Measurements from ENCODE around the gene BRMS1.

BRMS1 gene

GRCh38 chr11:66373265-66373664 lies 28.4 kb upstream of the BRMS1 start:
- H2AFZ ChIP-seq (ENCODE audit: low read depth, low read length), result no peak overlapping the region
- WGBS, result 93% methylated on average over 2 of the region's 5 CpGs
- H3K4me3 ChIP-seq (ENCODE audit: insufficient read depth in 1 of 2, low read depth in 1 of 2, low read length in 2 of 2), result no peak overlapping the region
- no peak for DNase-seq
- no peak overlapping the region for H4K91ac ChIP-seq (ENCODE audit: low read length)
- H2BK12ac ChIP-seq (ENCODE audit: low read length in 2 of 2), result peak overlapping the region in 1 of 2 experiments; percentile 19
- no peak overlapping the region for H3K27ac ChIP-seq (ENCODE audit: low read length, poor library complexity, severe bottlenecking)
- peaks cover 0 to 33% of the 10 kb centered on the region in 2 experiments for H3K27me3 ChIP-seq (ENCODE audit: control insufficient read depth in 1 of 2, insufficient read depth in 1 of 2, low read length in 2 of 2)
- H3K4me1 ChIP-seq (ENCODE audit: control insufficient read depth, insufficient read depth, low read depth, low read length), result peaks cover 29% of the 10 kb centered on the region
- no peak overlapping the region for H2BK5ac ChIP-seq (ENCODE audit: low read depth, low read length, poor library complexity, severe bottlenecking)
- no peak overlapping the region for H2AK5ac ChIP-seq (ENCODE audit: low read length, severe bottlenecking)
- no peaks in the 10 kb centered on the region for H3K9me3 ChIP-seq (ENCODE audit: control insufficient read depth, low read length)
- H3K4me2 ChIP-seq (ENCODE audit: low read length, poor library complexity, severe bottlenecking), result no peak overlapping the region
- no peak overlapping the region for H3K23ac ChIP-seq (ENCODE audit: low read length in 2 of 2)
- H3K79me1 ChIP-seq (replicated peaks; ENCODE audit: low read length, poor library complexity, severe bottlenecking), result peaks cover 5% of the 10 kb centered on the region
- H2BK15ac ChIP-seq (ENCODE audit: low read depth, poor library complexity, severe bottlenecking), result no peak overlapping the region
- H3K14ac ChIP-seq (ENCODE audit: low read length in 2 of 2), result no peak overlapping the region
- H3K18ac ChIP-seq (ENCODE audit: low read depth in 1 of 2, low read length in 2 of 2), result no peak overlapping the region
- H4K8ac ChIP-seq (ENCODE audit: low read length), result no peak overlapping the region
- H3K9ac ChIP-seq (ENCODE audit: low read length), result no peak overlapping the region
- H3K36me3 ChIP-seq (ENCODE audit: control insufficient read depth in 1 of 2, insufficient read depth in 2 of 2, low read depth in 1 of 2, low read length in 2 of 2), result peaks cover 0 to 13% of the 10 kb centered on the region in 2 experiments
- no peak overlapping the region for H3K4ac ChIP-seq (ENCODE audit: low read depth in 1 of 2, low read length in 2 of 2)
- no peak overlapping the region for H2BK120ac ChIP-seq (ENCODE audit: low read depth, low read length)

- Histone ChIP-seq H3K18ac (ENCODE audit: low read depth in 1 of 2, low read length in 2 of 2) (peak within 1 kb of the TSS; percentile 19 to 93), H3K4ac (ENCODE audit: low read depth in 1 of 2, low read length in 2 of 2) (peak within 1 kb of the TSS in 1 of 2 experiments; percentile 73), H2BK12ac (ENCODE audit: low read length in 2 of 2) (peak within 1 kb of the TSS in 1 of 2 experiments; percentile 67), H2AK5ac (ENCODE audit: low read length, severe bottlenecking) (peak within 1 kb of the TSS; percentile 67), H3K9ac (ENCODE audit: low read length) (peak within 1 kb of the TSS; percentile 56), H2BK120ac (ENCODE audit: low read depth, low read length) (peak within 1 kb of the TSS; percentile 27), H2BK5ac (ENCODE audit: low read depth, low read length, poor library complexity, severe bottlenecking) (no peak within 1 kb of the TSS), H2AFZ (ENCODE audit: low read depth, low read length) (peak within 1 kb of the TSS; percentile 95), H3K23ac (ENCODE audit: low read length in 2 of 2) (peak within 1 kb of the TSS in 1 of 2 experiments; percentile 77), H3K36me3 (ENCODE audit: control insufficient read depth in 1 of 2, insufficient read depth in 2 of 2, low read depth in 1 of 2, low read length in 2 of 2) (peaks cover 0 to 22% of the 10 kb centered on the region in 2 experiments), H4K8ac (ENCODE audit: low read length) (peak within 1 kb of the TSS; percentile 53), H3K27me3 (ENCODE audit: control insufficient read depth in 1 of 2, insufficient read depth in 1 of 2, low read length in 2 of 2) (peaks cover 0 to 33% of the 10 kb centered on the region in 2 experiments), H2BK15ac (ENCODE audit: low read depth, poor library complexity, severe bottlenecking) (peak within 1 kb of the TSS; percentile 46), H3K4me1 (ENCODE audit: control insufficient read depth, insufficient read depth, low read depth, low read length) (peaks cover 30% of the 10 kb centered on the region), H3K9me3 (ENCODE audit: control insufficient read depth, low read length) (no peaks in the 10 kb centered on the region), H3K79me1 (replicated peaks; ENCODE audit: low read length, poor library complexity, severe bottlenecking) (peaks cover 5% of the 10 kb centered on the region), H4K91ac (ENCODE audit: low read length) (no peak within 1 kb of the TSS), H3K14ac (ENCODE audit: low read length in 2 of 2) (peak within 1 kb of the TSS in 1 of 2 experiments; percentile 64), H3K4me2 (ENCODE audit: low read length, poor library complexity, severe bottlenecking) (peak within 1 kb of the TSS; percentile 97), H3K27ac (ENCODE audit: low read length, poor library complexity, severe bottlenecking) (no peak within 1 kb of the TSS), H3K4me3 (ENCODE audit: insufficient read depth in 1 of 2, low read depth in 1 of 2, low read length in 2 of 2) (peak within 1 kb of the TSS; percentile 74 to 85)
- peak; percentile 51 for DNase-seq
- 1% methylated on average over 33 of the region's 72 CpGs for WGBS
These were observed 26.9 kb upstream of the BRMS1 start, which contains the start of gene SLC29A2 for GRCh38 chr11:66371627-66372415. Gene SLC29A2, minus strand, starts transcription at chr11:66371760. Its CDS starts 169 bp downstream, at chr11:66371591.

DNA sequence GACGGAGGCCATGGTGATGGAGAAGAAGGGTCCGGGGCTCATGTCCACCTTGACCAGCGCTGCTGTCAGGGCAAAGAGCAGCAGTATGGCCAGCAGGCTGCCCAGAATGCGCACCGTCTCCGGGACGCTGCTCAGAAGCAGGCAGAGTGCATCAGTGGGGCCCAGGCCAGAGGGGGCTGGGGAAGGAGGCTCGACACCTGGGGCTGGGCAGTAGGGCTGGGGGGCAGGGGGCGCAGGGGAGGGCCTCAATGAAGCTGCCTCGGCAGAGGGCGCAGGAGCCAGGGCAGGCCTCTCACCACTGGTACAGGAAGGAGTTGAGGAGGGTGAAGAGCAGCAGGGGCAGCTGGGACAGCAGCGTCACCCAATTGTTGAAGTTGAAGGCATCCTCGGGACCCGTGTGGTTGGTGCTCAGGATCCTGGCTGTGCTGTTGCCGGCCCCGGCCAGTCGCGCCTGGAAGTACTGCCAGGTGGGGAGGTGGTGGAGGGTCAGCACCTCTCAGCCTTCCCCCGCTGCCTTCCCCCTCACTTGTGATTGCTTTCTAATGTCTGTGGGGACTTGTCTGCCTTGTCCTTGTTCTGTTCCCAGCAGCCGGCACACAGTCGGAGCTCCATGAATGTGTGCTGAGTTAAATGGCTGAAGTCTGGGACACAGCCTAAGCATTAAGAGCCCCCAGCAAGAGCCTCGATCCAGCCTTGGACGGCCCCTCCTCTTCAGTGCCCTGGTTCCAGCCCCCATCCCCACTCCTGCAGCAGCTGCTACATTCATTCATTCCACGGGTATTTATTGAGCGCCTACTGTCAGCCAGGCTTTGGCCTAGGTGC lies 24.4 kb upstream of the BRMS1 start:
- H3K36me3 ChIP-seq (ENCODE audit: control insufficient read depth in 1 of 2, insufficient read depth in 2 of 2, low read depth in 1 of 2, low read length in 2 of 2), result peaks cover 0 to 35% of the 10 kb centered on the region in 2 experiments
- H3K14ac ChIP-seq (ENCODE audit: low read length in 2 of 2), result no peak overlapping the region
- peak overlapping the region; percentile 40 for H4K91ac ChIP-seq (ENCODE audit: low read length)
- 95% methylated on average over 25 of the region's 25 CpGs for WGBS
- DNase-seq, result no peak
- peak overlapping the region; percentile 86 for H2BK15ac ChIP-seq (ENCODE audit: low read depth, poor library complexity, severe bottlenecking)
- H2BK5ac ChIP-seq (ENCODE audit: low read depth, low read length, poor library complexity, severe bottlenecking), result no peak overlapping the region
- peaks cover 30% of the 10 kb centered on the region for H3K4me1 ChIP-seq (ENCODE audit: control insufficient read depth, insufficient read depth, low read depth, low read length)
- peaks cover 5% of the 10 kb centered on the region for H3K79me1 ChIP-seq (replicated peaks; ENCODE audit: low read length, poor library complexity, severe bottlenecking)
- H2BK12ac ChIP-seq (ENCODE audit: low read length in 2 of 2), result no peak overlapping the region
- H3K9me3 ChIP-seq (ENCODE audit: control insufficient read depth, low read length), result no peaks in the 10 kb centered on the region
- no peak overlapping the region for H3K18ac ChIP-seq (ENCODE audit: low read depth in 1 of 2, low read length in 2 of 2)
- no peak overlapping the region for H3K4me3 ChIP-seq (ENCODE audit: insufficient read depth in 1 of 2, low read depth in 1 of 2, low read length in 2 of 2)
- peak overlapping the region; percentile 18 for H3K27ac ChIP-seq (ENCODE audit: low read length, poor library complexity, severe bottlenecking)
- peaks cover 0 to 26% of the 10 kb centered on the region in 2 experiments for H3K27me3 ChIP-seq (ENCODE audit: control insufficient read depth in 1 of 2, insufficient read depth in 1 of 2, low read length in 2 of 2)
- H3K9ac ChIP-seq (ENCODE audit: low read length), result peak overlapping the region; percentile 30
- no peak overlapping the region for H2AFZ ChIP-seq (ENCODE audit: low read depth, low read length)
- no peak overlapping the region for H3K4me2 ChIP-seq (ENCODE audit: low read length, poor library complexity, severe bottlenecking)
- no peak overlapping the region for H2BK120ac ChIP-seq (ENCODE audit: low read depth, low read length)
- peak overlapping the region; percentile 29 for H2AK5ac ChIP-seq (ENCODE audit: low read length, severe bottlenecking)
- H4K8ac ChIP-seq (ENCODE audit: low read length), result no peak overlapping the region
- H3K23ac ChIP-seq (ENCODE audit: low read length in 2 of 2), result no peak overlapping the region
- no peak overlapping the region for H3K4ac ChIP-seq (ENCODE audit: low read depth in 1 of 2, low read length in 2 of 2)

DNA sequence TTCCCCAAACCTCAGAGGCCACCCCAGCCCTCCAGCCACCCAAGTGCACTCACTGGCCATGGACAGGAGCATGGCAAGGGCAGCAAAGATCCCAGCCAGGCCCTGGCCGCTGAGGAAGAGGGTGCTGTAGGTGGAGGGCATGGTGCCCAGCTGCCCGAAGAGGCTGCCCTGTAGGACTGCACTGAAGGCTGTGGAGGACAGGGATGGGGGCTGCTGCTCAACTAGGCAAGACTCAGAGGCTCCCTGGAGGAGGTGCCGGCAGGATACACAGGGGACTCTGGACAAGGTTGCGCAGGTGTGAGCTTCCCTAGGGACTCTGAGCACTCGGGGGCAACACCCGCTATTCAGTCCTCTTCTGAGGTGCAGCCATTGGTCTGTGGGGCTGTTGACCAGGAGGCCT lies 23.6 kb upstream of the BRMS1 start:
- H2BK120ac ChIP-seq (ENCODE audit: low read depth, low read length), result no peak overlapping the region
- no peak overlapping the region for H2BK15ac ChIP-seq (ENCODE audit: low read depth, poor library complexity, severe bottlenecking)
- no peak overlapping the region for H4K8ac ChIP-seq (ENCODE audit: low read length)
- H3K36me3 ChIP-seq (ENCODE audit: control insufficient read depth in 1 of 2, insufficient read depth in 2 of 2, low read depth in 1 of 2, low read length in 2 of 2), result peaks cover 0 to 39% of the 10 kb centered on the region in 2 experiments
- H3K4ac ChIP-seq (ENCODE audit: low read depth in 1 of 2, low read length in 2 of 2), result no peak overlapping the region
- H2AK5ac ChIP-seq (ENCODE audit: low read length, severe bottlenecking), result peak overlapping the region; percentile 17
- H3K27ac ChIP-seq (ENCODE audit: low read length, poor library complexity, severe bottlenecking), result no peak overlapping the region
- H3K18ac ChIP-seq (ENCODE audit: low read depth in 1 of 2, low read length in 2 of 2), result no peak overlapping the region
- no peak overlapping the region for H3K4me2 ChIP-seq (ENCODE audit: low read length, poor library complexity, severe bottlenecking)
- H3K4me3 ChIP-seq (ENCODE audit: insufficient read depth in 1 of 2, low read depth in 1 of 2, low read length in 2 of 2), result peak overlapping the region in 1 of 2 experiments; percentile 20
- H3K9ac ChIP-seq (ENCODE audit: low read length), result no peak overlapping the region
- H3K79me1 ChIP-seq (replicated peaks; ENCODE audit: low read length, poor library complexity, severe bottlenecking), result peaks cover 5% of the 10 kb centered on the region
- H2BK12ac ChIP-seq (ENCODE audit: low read length in 2 of 2), result no peak overlapping the region
- WGBS, result 98% methylated on average over 6 of the region's 6 CpGs
- peak overlapping the region in 1 of 2 experiments; percentile 35 for H3K23ac ChIP-seq (ENCODE audit: low read length in 2 of 2)
- peaks cover 0 to 23% of the 10 kb centered on the region in 2 experiments for H3K27me3 ChIP-seq (ENCODE audit: control insufficient read depth in 1 of 2, insufficient read depth in 1 of 2, low read length in 2 of 2)
- no peaks in the 10 kb centered on the region for H3K9me3 ChIP-seq (ENCODE audit: control insufficient read depth, low read length)
- no peak overlapping the region for H2AFZ ChIP-seq (ENCODE audit: low read depth, low read length)
- H2BK5ac ChIP-seq (ENCODE audit: low read depth, low read length, poor library complexity, severe bottlenecking), result no peak overlapping the region
- peaks cover 32% of the 10 kb centered on the region for H3K4me1 ChIP-seq (ENCODE audit: control insufficient read depth, insufficient read depth, low read depth, low read length)
- peak overlapping the region; percentile 65 for H4K91ac ChIP-seq (ENCODE audit: low read length)
- H3K14ac ChIP-seq (ENCODE audit: low read length in 2 of 2), result peak overlapping the region in 1 of 2 experiments; percentile 35
- no peak for DNase-seq
